HTR-8/SVneo (cell line): ENCODE results near the gene RAB14.

Experiments used
- DNase-seq: peaks from one replicate; pipeline ENCODE4 v3.0.0; 2011; ENCODE audit warnings: low spot score, mixed read lengths; ENCODE audit not compliant: insufficient read length
- FAIRE-seq: peaks from 2 replicates; lab custom pipeline; 2011; peaks lifted over from hg19 to GRCh38; lab: Jason Lieb, UNC

RAB14 gene

DNA sequence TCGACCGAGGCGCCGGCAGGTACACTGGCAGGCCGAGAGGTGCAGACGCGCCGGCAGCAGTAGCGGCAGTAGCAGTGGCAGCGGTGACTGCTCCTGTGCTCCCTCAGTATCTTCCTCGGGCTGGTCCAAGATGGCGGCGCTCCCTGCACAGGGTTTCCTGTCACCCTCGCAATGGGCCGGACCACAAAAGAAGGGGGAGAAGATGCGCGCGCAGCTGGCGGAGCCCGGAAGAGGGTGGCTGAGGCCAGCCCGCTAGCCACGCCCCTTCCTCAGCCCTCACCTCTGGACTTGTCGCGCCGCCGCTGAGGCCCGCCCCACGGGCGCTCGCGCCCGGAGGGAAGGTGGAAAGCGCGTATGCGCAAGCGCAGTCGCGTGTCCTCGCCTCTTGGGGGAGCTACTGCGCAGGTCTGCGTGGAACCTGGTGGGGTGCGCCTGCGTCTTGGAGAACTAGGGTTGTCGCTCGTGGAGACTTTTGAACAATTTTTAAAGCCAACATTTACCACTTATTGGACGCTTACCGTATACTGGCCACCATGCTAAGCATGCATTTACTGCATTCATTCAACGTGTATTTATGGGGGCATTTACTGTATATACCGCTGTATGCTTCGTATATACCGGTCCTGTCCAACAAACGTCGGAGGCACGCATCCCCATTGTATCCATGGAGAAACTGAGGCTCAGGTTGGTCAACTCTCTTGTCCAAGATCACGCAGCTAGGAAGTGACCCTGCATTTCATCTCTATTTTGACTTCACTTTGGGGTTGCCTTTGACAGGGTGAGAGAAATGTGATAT is at the start of gene RAB14:
Gene RAB14, minus strand, starts transcription at position 132 of the 796 bp plus-strand sequence. CDS start 8,457 bp downstream, outside the sequence.
- DNase-seq (peak; percentile 97), FAIRE-seq (peak; percentile 83)

GRCh38 chr9:121249563-121249962 is 47.9 kb upstream of the RAB14 start:
- DNase-seq (no peak), FAIRE-seq (no peak)

DNA sequence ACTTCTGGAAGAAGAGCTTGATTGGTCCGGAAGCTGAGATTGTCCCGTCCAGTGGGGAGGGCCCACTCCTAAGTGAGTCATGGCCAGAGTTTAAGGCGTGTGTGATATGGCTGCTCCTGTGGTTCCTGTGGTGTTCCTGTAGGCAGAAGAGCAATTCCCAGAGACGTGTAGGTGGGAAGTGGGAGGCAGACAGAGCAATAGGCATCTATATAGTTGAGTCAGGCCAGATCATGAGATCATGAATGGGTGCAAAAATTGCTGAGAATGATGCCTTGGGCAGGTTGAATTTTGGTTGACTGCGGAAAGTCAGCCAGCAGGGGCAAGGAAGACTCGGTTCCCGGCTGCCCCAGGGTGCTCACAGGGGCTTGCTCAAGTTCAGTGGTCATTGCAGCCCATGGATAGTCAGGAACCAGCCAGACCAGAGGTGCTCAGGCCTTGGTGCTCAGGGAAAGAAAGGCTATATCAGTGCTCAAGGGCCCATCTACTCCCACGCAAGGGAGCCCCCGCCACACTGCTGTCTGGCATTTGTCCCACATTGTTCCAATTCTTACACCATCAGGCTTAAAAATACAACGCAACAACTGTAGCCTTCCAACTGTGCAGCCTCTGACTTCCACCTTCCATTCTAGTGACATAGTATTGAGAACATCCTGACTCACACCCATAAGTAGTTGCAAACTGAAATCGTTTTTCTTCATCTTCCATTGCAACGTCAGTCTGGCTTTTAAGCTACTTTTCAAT is 45.3 kb upstream of the RAB14 start:
- FAIRE-seq (no peak), DNase-seq (no peak)

GRCh38 chr9:121242959-121243346 is 41.3 kb upstream of the RAB14 start:
- FAIRE-seq = no peak

DNA sequence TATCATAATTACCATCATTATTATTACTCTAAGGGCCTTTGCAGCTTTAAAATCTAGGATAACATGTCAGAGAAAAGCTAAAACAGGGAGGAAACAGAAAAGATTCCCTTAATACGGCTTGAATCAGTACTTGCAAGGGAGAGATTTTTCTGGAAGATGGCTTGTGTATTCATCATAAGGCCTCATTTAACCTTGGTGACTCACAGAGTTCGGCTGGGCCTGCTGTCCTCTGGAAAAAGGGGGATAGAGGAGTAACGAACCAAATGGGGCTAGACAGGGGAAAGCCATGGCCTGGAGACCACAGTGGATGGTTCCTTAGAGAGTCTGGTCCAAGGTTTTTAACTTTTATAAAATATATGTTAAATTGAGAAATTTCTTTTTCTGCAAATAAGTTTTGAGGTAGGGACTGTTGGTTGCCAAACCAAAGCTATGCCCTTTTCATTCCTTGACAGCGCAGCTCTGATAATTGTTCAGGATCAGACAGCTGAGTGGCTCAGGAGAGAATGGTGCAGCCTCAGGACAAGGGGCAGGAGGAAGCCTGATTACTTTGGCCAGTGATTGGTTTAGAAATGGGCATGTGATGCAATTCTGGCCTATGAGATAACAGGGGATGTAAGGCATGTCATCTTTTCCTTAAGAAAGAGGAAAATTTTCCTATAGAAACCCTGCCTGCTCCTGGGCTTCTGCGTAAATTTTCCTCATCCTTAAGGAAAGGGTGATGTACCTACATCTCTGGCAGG is 40.7 kb upstream of the RAB14 start:
- no peak for FAIRE-seq
- DNase-seq = no peak

More at GRCh38 chr9:121242959-121243346, 41.3 kb upstream of the RAB14 start:
- DNase-seq = no peak

GRCh38 chr9:121240472-121241135 is 38.9 kb upstream of the RAB14 start:
- FAIRE-seq (no peak), DNase-seq (no peak)

- FAIRE-seq = no peak
Observed at GRCh38 chr9:121239851-121240250, 38.2 kb upstream of the RAB14 start.

GRCh38 chr9:121239071-121239470 is 37.4 kb upstream of the RAB14 start:
- FAIRE-seq = no peak

More at GRCh38 chr9:121239851-121240250, 38.2 kb upstream of the RAB14 start:
- DNase-seq = no peak

GRCh38 chr9:121237916-121238315 is 36.2 kb upstream of the RAB14 start:
- FAIRE-seq = no peak
- no peak for DNase-seq

More at GRCh38 chr9:121239071-121239470, 37.4 kb upstream of the RAB14 start:
- no peak for DNase-seq

DNA sequence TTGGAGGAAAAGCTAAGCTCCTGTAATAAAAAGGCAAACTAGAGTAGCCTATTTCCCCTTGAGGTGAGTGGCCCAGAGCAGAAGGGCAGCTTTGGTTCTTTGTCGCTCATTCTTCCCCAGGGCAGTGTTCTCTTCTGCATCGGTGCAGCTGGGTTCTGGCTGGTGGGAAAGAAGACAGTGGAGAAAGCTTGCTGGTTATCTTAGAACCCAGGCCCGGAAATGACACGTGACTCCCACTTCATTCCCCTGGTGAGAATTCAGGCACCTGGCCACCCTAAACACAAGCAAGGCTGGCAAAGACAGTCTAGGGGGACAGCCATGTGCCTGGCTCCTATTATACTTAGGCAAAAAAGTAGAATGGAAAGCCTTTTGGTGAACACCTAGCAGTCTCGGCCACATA is 33.8 kb upstream of the RAB14 start:
- FAIRE-seq = no peak
- no peak for DNase-seq

- FAIRE-seq = no peak
Observed at GRCh38 chr9:121234832-121235161, 33.1 kb upstream of the RAB14 start.

DNA sequence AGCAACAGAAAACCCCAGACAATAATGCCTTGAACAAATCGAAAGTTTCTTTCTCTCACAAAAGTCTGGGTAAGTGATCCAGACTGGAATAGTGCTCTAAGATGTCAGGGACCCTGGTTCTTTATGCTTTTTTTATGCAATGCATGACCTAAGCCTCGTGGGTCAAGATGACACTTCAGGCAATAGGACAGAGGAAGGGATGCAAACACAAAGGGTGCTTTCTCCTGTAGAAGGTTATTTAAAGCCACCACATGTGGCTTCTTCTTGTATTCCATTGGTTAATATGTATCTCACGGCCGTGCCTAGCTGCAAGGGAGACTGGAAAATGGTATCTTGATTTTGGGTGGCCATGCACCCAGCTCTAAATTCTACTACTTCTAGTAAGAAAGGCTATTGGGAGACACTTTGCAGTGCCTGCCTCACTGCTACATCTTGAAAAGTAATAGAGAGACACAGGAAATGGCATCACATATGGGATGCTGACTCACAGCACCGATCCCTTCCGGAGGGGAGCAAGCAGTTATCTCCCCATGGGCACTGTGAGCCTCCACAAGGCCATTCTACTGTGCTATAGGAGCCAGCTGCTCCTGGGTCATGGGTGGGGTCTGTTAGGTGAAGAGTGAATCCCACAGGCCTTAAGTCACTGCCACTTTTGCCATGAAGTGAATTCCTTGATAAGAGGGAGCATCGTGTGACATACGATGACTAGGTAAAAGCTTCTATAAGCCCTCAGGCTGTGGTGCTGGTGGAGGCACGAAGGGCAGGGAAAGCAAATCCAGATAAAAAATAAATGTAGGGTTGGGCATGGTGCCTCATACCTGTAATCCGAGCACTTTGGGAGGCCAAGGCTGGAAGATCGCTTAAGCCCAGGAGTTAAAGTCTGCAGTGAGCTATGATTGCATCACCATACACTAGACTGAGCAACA is 32.5 kb upstream of the RAB14 start:
- FAIRE-seq (no peak), DNase-seq (peak; percentile 52)

More at GRCh38 chr9:121234832-121235161, 33.1 kb upstream of the RAB14 start:
- no peak for DNase-seq

DNA sequence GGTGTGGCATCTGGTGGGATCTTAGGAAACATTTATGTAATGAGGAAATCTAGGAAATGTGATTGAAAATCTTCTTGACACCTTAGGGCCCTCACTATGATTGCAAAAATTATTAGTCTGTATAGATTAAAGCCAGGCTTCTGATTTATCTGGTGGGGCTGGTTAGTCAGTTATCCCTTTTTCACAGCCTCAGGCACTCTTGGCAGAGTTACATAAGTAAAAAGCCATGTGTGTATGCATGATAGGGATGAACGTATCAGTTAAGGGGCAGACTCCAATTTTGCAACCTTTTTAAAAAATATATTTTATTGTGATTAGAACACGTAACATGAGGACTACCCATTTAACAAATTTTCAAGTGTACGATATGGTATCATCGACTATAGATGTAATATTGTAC is 30.6 kb upstream of the RAB14 start:
- no peak for DNase-seq
- FAIRE-seq = no peak

GRCh38 chr9:121230256-121230655 is 28.6 kb upstream of the RAB14 start:
- DNase-seq (no peak), FAIRE-seq (no peak)

DNA sequence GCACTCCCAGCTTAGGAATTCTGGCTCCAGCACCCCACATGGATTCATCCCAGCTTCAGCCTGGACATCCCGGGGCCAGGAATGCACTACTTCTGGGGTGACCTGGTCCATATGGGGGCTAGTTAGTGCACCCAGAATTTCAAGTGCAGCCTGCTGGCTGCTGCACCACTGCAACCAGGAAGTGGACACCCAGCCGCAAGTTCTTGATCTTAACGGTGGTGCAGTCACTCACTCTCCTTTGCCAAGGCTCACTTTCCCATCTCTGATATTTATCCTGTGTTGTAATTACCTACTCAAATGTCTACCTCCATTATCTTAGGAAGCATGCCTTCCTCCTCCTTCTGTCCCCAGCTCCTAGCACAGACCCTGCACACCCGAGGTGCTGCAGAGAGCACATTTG is 26.2 kb upstream of the RAB14 start:
- no peak for DNase-seq
- no peak for FAIRE-seq

DNA sequence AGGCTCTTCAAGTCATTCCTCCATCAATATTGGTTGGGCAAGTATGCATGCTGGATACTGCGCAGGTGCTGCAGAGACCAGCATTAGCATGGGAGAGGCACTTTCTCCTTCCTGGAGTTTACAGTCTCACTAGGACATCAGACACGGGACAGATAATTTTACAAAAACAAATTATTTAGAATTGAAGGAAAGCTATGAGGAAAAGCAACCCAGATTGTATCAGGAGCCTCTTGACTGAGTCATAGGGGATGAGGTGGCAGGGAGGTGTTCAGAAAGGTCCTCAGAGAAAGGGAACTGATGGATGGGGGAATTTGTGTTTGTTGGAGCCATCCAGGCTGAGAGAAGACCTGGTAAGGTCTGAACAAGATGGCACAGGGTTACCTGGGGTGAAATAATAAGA is 24.5 kb upstream of the RAB14 start:
- no peak for DNase-seq
- no peak for FAIRE-seq

DNA sequence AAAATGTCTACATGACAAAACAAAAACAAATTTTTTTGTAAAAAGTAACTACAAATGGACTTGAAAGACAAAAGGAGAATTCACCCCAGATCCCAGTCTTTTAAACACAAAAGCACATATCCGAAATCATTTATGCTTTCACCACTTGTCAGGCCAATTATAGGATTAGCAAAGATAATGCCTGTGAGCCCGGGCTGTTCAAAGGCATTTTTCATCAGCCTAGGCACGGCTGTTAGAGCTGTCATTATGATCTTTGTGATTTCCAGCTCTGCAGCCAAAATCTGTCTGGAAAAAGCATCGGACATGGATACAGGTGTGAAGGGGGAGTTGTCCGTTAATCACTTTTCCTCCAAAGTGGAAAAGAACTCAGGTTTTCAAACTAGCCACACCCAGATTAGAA is 23.6 kb upstream of the RAB14 start:
- FAIRE-seq (no peak), DNase-seq (no peak)

DNA sequence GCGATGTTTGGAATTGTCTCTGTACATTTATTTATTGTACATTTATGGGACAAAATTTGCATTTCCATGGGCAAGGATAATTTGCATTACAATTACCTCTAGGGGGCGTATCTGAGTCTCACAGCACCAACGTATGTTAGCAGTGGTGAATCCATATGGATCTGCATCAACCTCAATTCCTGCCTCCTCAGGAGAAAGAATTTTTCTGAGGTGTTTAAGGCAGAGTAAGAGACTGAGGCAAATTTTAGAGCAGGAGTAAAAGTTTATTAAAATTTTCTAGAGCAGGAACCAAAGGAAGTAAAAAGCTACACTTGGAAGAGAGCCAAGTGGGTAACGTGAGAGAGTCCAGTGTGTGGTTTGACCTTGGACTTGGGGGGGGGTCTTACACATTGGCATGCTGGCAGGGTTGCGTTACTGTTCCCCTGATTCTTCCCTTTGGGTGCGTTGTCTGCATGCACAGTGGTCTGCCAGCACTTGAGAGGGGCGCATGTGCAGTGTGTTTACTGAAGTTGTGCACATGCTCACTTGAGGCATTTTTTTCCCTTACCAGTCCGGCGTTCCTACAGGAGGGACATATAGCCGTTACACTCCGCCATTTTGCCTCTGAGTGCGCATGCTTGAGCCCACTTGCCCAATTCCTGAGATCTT is 21.0 kb upstream of the RAB14 start:
- FAIRE-seq = no peak
- peak; percentile 20 for DNase-seq

- no peak for FAIRE-seq
Observed at GRCh38 chr9:121221664-121222055, 20.0 kb upstream of the RAB14 start.

More at GRCh38 chr9:121221664-121222055, 20.0 kb upstream of the RAB14 start:
- DNase-seq = no peak
